PC-9 (cell line): ENCODE measurements around the gene OBP2A. TPM values are rescaled to one million over a fixed set of nuclear protein-coding genes. Genes with fewer than 3 reads are reported as not detected.

Experiments
- BruUV-seq: library from RNA; stranded (reverse); fragments of 400-500 nt; replicated peaks from 2 replicates; lab custom pipeline; 2021; lab: Mats Ljungman, UMichigan
- CTCF ChIA-PET: fragments of 300-600 bp; sonication (Branson Sonifier 250); formaldehyde crosslinking; loops from one replicate; lab custom pipeline; 2022; ENCODE audit warnings: antibody characterized with exemption; lab: Charles Lee
- POLR2A ChIA-PET: fragments of 300-600 bp; sonication (Branson Sonifier 250); formaldehyde crosslinking; loops from one replicate; lab custom pipeline; 2022; ENCODE audit warnings: antibody characterized with exemption; ENCODE audit not compliant: unreplicated experiment; lab: Charles Lee
- DNase-seq, 2 experiments: peaks; one replicate each; pipeline versions ENCODE4 v3.0.0 to v3.0.0-alpha.2; 2015 to 2022; ENCODE audit warnings: mixed read lengths in 1 of 2
- H2AFZ ChIP-seq: fragments of 200-600 bp; sonication (generic); 2 replicates; pipeline ENCODE4 v1.8.1; 2017; ENCODE audit warnings: antibody characterized with exemption
- H3F3A ChIP-seq: fragments of 200-600 bp; sonication (generic); 2 replicates; pipeline ENCODE4 v1.8.1; 2017; ENCODE audit warnings: antibody characterized with exemption, mild to moderate bottlenecking, low read depth; ENCODE audit not compliant: insufficient read depth
- H3K27ac ChIP-seq: fragments of 200-600 bp; sonication (generic); 2 replicates; pipeline ENCODE4 v1.6.1; 2016; ENCODE audit warnings: mixed run types
- H3K27me3 ChIP-seq: fragments of 200-600 bp; sonication (generic); 2 replicates; pipeline ENCODE4 v1.6.1; 2016; ENCODE audit warnings: low read depth, mixed run types; ENCODE audit not compliant: insufficient read depth
- H3K36me3 ChIP-seq: fragments of 200-600 bp; sonication (generic); 2 replicates; pipeline ENCODE4 v1.6.1; 2016; ENCODE audit warnings: low read depth, mixed run types
- H3K4me1 ChIP-seq: fragments of 200-600 bp; sonication (generic); replicated peaks from 2 replicates; pipeline ENCODE4 v1.6.1; 2016; ENCODE audit warnings: mixed run types; ENCODE audit not compliant: insufficient read depth
- H3K4me2 ChIP-seq: fragments of 200-600 bp; sonication (generic); 2 replicates; pipeline ENCODE4 v1.6.1; 2017; ENCODE audit warnings: mixed run types
- H3K4me3 ChIP-seq: fragments of 200-600 bp; sonication (generic); 2 replicates; pipeline ENCODE4 v1.6.1; 2016; ENCODE audit warnings: mixed run types
- H3K79me2 ChIP-seq: fragments of 200-600 bp; sonication (generic); 2 replicates; pipeline ENCODE4 v1.6.1; 2017; ENCODE audit warnings: low read depth, mixed run types
- H3K9me2 ChIP-seq: fragments of 200-600 bp; sonication (generic); 2 replicates; pipeline ENCODE4 v1.8.1; 2017; ENCODE audit warnings: mild to moderate bottlenecking; ENCODE audit not compliant: insufficient read depth
- H3K9me3 ChIP-seq: fragments of 200-600 bp; sonication (generic); 2 replicates; pipeline ENCODE4 v1.8.1; 2016; ENCODE audit warnings: low read depth; ENCODE audit not compliant: insufficient read depth
- H4K20me1 ChIP-seq: fragments of 200-600 bp; sonication (generic); 2 replicates; pipeline ENCODE4 v1.8.1; 2017; ENCODE audit not compliant: insufficient read depth
- CTCF ChIP-seq: fragments of 200-600 bp; sonication (generic); conservative IDR thresholded peaks from 2 replicates; pipeline ENCODE4 v1.6.1; 2017; ENCODE audit warnings: mixed run types, antibody characterized with exemption, mild to moderate bottlenecking, moderate library complexity
- EZH2 ChIP-seq: fragments of 200-600 bp; sonication (generic); IDR thresholded peaks from 2 replicates; pipeline ENCODE4 v1.8.0; 2017; ENCODE audit warnings: antibody characterized with exemption, low read depth
- intact Hi-C: fragments of 100-400 bp; cut with micrococcal nuclease; formaldehyde crosslinking; loops from one replicate; pipeline ENCODE4 v1.10.0; 2022; ENCODE audit not compliant: unreplicated experiment
- total RNA-seq: library from RNA; stranded (reverse); gene quantifications from 2 replicates; pipeline ENCODE4 v1.2.3, GENCODE V29; 2021

OBP2A gene
- total RNA-seq, 1 experiment from 2014 or later = not detected

DNA sequence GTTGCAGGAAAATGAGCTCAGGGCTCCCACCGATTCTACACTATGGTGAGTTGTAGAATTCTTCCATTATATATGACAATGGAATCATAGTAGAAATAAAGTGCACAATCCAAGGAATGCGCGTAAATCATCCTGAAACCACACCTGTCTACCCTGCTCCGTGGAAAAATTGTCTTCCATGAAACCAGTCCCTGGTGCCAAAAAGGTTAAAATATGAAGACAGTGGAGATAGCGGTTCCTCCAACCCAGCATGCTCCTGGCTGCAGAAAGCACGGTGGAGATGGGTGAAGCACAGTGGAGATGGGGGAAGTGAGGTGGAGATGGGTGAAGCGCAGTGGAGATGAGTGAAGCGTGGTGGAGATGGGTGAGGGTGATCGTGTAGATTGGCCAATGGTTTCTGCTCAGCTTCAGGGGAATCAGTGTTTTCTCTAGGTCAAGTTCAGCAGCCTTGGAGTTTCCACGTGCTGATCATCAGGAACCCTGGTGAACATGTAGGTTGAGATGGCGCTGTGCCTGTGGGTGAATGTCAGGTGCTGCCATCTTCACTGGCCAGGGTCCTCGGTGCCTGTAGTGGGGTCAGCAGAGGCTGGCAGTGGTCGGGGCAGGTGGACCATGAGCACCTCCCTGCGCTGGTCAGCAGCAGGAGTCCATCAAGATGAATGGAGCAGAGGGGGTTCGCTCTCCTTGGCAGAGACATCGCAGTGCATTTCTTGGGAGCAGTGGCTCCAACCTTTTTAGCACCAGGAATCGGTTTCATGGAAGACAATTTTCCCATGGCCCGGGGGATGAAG is 35.9 kb downstream of the OBP2A start:
- DNase-seq = no peak
- no TSS peak for BruUV-seq
- no peak overlapping the region for H3K27ac ChIP-seq
- no peaks in the 10 kb centered on the region for H4K20me1 ChIP-seq
- no peaks in the 10 kb centered on the region for H3F3A ChIP-seq
- POLR2A ChIA-PET = no interaction called here
- H3K4me1 ChIP-seq = no peaks in the 10 kb centered on the region
- H3K9me2 ChIP-seq = no peaks in the 10 kb centered on the region
- no peaks in the 10 kb centered on the region for H3K9me3 ChIP-seq
- TF ChIP-seq EZH2 = no peak
- TF ChIP-seq CTCF = no peak
- H3K4me3 ChIP-seq = no peak overlapping the region
- no peak overlapping the region for H3K4me2 ChIP-seq
- CTCF ChIA-PET = no interaction called here
- H3K79me2 ChIP-seq = no peaks in the 10 kb centered on the region
- no peaks in the 10 kb centered on the region for H3K36me3 ChIP-seq
- peaks cover 62% of the 10 kb centered on the region for H3K27me3 ChIP-seq
- no peak overlapping the region for H2AFZ ChIP-seq
- intact Hi-C loops = no loop called here

GRCh38 chr9:135582541-135582940 is 36.6 kb downstream of the OBP2A start:
- H2AFZ ChIP-seq = no peak overlapping the region
- no peaks in the 10 kb centered on the region for H3F3A ChIP-seq
- H3K27me3 ChIP-seq = peaks cover 55% of the 10 kb centered on the region
- no peak overlapping the region for H3K27ac ChIP-seq
- no peaks in the 10 kb centered on the region for H3K4me1 ChIP-seq
- intact Hi-C loops = no loop called here
- CTCF ChIA-PET = no interaction called here
- TF ChIP-seq CTCF = no peak
- TF ChIP-seq EZH2 = no peak
- POLR2A ChIA-PET = no interaction called here
- H3K79me2 ChIP-seq = no peaks in the 10 kb centered on the region
- no TSS peak for BruUV-seq
- H3K4me3 ChIP-seq = no peak overlapping the region
- H3K9me3 ChIP-seq = no peaks in the 10 kb centered on the region
- H4K20me1 ChIP-seq = no peaks in the 10 kb centered on the region
- H3K9me2 ChIP-seq = no peaks in the 10 kb centered on the region
- DNase-seq = no peak
- H3K36me3 ChIP-seq = no peaks in the 10 kb centered on the region
- no peak overlapping the region for H3K4me2 ChIP-seq

DNA sequence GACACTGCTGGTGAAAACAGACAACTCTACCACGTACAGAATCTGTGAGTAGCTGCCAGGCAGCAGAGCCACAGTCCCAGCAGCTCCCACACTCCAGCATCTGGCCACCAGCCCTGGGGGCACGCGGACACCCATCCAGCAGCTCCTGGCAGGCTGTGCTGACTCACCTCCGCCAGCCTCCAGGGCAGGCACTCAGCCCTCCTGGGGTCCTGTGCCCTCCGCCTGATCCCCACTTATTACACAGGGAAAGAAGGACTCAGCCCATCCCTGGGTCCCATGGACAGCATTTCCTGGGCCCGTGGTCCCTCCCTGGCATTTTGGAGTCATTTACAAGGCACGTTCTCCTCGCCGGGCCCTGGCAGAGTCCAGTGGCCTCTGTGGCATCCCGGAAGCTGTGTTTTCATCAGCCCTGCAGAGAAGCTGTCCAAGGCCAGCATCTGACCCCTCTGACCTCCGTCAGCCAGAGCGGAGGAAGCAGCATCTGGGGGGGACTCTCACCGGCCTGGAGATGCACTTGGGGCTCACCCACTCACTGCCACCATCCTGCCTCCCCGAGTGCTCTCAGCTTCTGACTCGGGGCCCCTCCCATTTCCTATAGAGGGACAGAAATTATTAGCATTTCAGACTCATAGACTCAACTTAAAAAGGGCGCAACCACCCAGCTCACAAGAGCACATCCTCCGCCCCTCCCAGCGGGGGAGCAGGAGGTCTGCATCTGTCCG is 37.2 kb downstream of the OBP2A start:
- BruUV-seq = no TSS peak
- TF ChIP-seq CTCF = no peak
- intact Hi-C loops = no loop called here
- Histone ChIP-seq H4K20me1 (no peaks in the 10 kb centered on the region), H3F3A (no peaks in the 10 kb centered on the region), H2AFZ (no peak overlapping the region), H3K36me3 (no peaks in the 10 kb centered on the region), H3K4me2 (no peak overlapping the region), H3K27me3 (peaks cover 54% of the 10 kb centered on the region), H3K79me2 (no peaks in the 10 kb centered on the region), H3K9me2 (no peaks in the 10 kb centered on the region), H3K27ac (no peak overlapping the region), H3K4me3 (no peak overlapping the region), H3K9me3 (no peaks in the 10 kb centered on the region), H3K4me1 (no peaks in the 10 kb centered on the region)
- peak in 1 of 2 experiments; percentile 62 for DNase-seq
- ChIA-PET POLR2A (no interaction called here), CTCF (no interaction called here)
